Colonic mucosa (tissue), 4 donors: ENCODE results near the gene EPO. TPM values are rescaled to one million over a fixed set of nuclear protein-coding genes. Genes with fewer than 3 reads are reported as not detected.
"Not testable (repeated sequence)": the region's sequence is repeated elsewhere in the genome, so short reads cannot be mapped to it uniquely, and the experiment has no call there.

Experiments
- DNase-seq: peaks from one replicate; pipeline ENCODE4 v3.0.0-alpha.2; 2020
- H3K27ac ChIP-seq: fragments of 200-600 bp; one replicate; pipeline ENCODE4 v1.8.0; 2021
- H3K27me3 ChIP-seq: fragments of 200-600 bp; one replicate; pipeline ENCODE4 v1.8.0; 2021
- H3K36me3 ChIP-seq: fragments of 200-600 bp; one replicate; pipeline ENCODE4 v1.8.0; 2021
- H3K4me1 ChIP-seq: fragments of 200-600 bp; one replicate; pipeline ENCODE4 v1.8.0; 2021; ENCODE audit warnings: mild to moderate bottlenecking
- H3K4me3 ChIP-seq: fragments of 200-600 bp; one replicate; pipeline ENCODE4 v1.8.0; 2021
- H3K9ac ChIP-seq, 2 donors: one replicate each; pipeline ENCODE4 v1.7.0; 2013; ENCODE audit warnings: control low read depth in 2 of 2, low read depth in 2 of 2, low read length in 2 of 2
- H3K9me3 ChIP-seq: fragments of 200-600 bp; one replicate; pipeline ENCODE4 v1.8.0; 2021
- CTCF ChIP-seq: fragments of 200-600 bp; IDR thresholded peaks from one replicate; pipeline ENCODE4 v1.8.0; 2022; ENCODE audit warnings: antibody characterized with exemption, mild to moderate bottlenecking
- intact Hi-C: fragments of 100-400 bp; cut with DNase I; formaldehyde crosslinking; loops from one replicate; pipeline ENCODE4 v1.14.1; 2022
- total RNA-seq, 2 donors: library from RNA; stranded (reverse); fragmentation: NEBNext Ultra II Directional in 1 of 2; extraction: Animal tissue kit (Norgen Biotek cat#: 25700) in 1 of 2; gene quantifications; one replicate each; pipeline ENCODE4 v1.2.1, GENCODE V29; 2021
- donor health status: healthy.
- donor health status: DM: no; HTN: no; CAD: no.
- donor health status: DM: no; HTN: no; CAD: no.

The EPO gene
- total RNA-seq, 2 donors from 2014 or later, result not detected

- Histone ChIP-seq H3K27me3 (no peaks in the 10 kb centered on the region), H3K36me3 (peaks cover 4% of the 10 kb centered on the region), H3K9me3 (no peaks in the 10 kb centered on the region), H3K4me3 (peak overlapping the region; percentile 87), H3K27ac (no peak overlapping the region), H3K9ac (peak overlapping the region; percentile 66 to 78), H3K4me1 (peaks cover 19% of the 10 kb centered on the region)
- no peak for DNase-seq
- intact Hi-C loops, result loop anchor here (5.0 kb wide), 1 partner anchor 225 kb away; no protein-coding TSS in a partner anchor
- TF ChIP-seq CTCF, result no peak
These were observed 27.7 kb upstream of the EPO start for GRCh38 chr7:100692578-100692961.

DNA sequence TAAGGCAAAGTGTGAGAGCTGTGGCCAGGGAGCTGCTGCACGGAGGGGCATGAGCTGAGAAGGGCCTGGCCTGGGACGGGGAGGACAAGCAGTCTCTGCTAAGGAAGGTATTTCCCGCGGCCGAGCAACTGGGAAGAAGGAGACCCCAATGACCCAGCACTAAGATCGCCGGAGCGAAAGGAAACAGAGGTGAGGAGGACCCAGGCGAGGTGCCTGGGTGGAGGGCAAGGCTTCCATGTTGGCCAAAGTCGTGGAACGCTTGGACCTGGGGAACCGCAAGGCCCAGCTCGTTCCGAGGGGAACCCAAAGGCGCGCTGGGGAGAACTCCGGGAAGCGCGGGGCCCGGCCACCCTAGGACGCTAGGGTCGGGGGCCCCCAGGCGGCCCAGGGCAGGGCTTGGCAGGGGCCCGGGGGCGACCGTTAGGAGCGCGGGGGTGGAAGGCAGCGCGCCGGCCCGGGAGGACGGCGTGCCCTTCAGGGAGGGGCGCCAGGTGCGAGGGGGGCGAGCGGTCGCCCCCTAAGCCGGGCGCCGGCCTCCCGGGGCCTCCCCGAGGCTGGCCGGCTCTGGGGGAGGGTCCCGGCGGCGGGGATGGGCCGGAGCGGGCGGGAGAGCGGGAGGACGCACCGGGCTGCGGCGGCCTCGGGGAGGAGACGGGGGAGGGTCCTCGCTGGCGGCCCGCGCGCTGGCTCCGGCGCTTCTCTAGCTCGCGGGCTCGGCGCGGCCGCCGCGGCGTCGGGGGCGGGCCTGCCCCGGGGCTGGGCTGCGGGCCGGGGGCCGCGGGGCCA lies 26.8 kb upstream of the EPO start:
- peaks cover 19% of the 10 kb centered on the region for H3K4me1 ChIP-seq
- no peak for DNase-seq

GRCh38 chr7:100694098-100694745 lies 26.0 kb upstream of the EPO start, which contains the start of gene GIGYF1:
Gene GIGYF1 (minus strand): TSS chr7:100694250. CDS start chr7:100688238, 6,012 bp downstream.
- Histone ChIP-seq H3K9me3 (no peaks in the 10 kb centered on the region), H3K9ac (peak within 1 kb of the TSS; percentile 78 to 91), H3K4me3 (peak within 1 kb of the TSS; percentile 87), H3K36me3 (no peaks in the 10 kb centered on the region), H3K4me1 (peaks cover 19% of the 10 kb centered on the region), H3K27me3 (no peaks in the 10 kb centered on the region), H3K27ac (peak within 1 kb of the TSS; percentile 62)
- no peak for TF ChIP-seq CTCF
- peak; percentile 72 for DNase-seq
- intact Hi-C loops, result loop anchor here (5.0 kb wide), 1 partner anchor 227 kb away; no protein-coding TSS in a partner anchor

More for the DNA sequence above, 26.8 kb upstream of the EPO start:
- Histone ChIP-seq H3K4me3 (peak overlapping the region; percentile 87), H3K36me3 (no peaks in the 10 kb centered on the region), H3K27me3 (no peaks in the 10 kb centered on the region), H3K27ac (peak overlapping the region; percentile 62), H3K9ac (peak overlapping the region; percentile 78 to 91), H3K9me3 (no peaks in the 10 kb centered on the region)
- intact Hi-C loops, result loop anchor here (5.0 kb wide), 1 partner anchor 226 kb away; no protein-coding TSS in a partner anchor
- no peak for TF ChIP-seq CTCF

DNA sequence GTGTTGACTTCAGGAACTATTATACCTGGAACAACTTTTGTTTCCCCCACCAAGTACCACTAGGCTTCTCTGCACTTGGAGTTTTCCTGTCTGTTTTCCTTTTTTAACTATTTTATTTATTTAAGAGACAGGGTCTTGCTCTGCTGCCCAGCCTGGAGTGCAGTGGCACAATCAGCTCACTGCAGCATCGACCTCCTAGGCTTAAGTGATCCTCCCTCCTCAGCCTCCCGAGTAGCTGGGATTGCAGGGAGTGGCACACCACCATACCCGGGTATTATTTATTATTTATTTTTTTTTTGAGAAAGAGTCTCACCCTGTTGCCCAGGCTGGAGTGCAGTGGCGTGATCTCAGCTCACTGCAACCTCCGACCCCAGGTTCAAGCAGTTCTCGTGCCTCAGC lies 24.1 kb upstream of the EPO start:
- H3K4me3 ChIP-seq, result no peak overlapping the region
- H3K27me3 ChIP-seq, result no peaks in the 10 kb centered on the region
- no peaks in the 10 kb centered on the region for H3K36me3 ChIP-seq
- intact Hi-C loops, result no loop called here
- H3K27ac ChIP-seq, result no peak overlapping the region
- no peaks in the 10 kb centered on the region for H3K9me3 ChIP-seq
- H3K9ac ChIP-seq, result no peak overlapping the region
- peaks cover 19% of the 10 kb centered on the region for H3K4me1 ChIP-seq
- DNase-seq, result no peak
- no peak for TF ChIP-seq CTCF

- Histone ChIP-seq H3K27me3 (no peaks in the 10 kb centered on the region), H3K4me3 (no peak overlapping the region), H3K36me3 (no peaks in the 10 kb centered on the region), H3K27ac (no peak overlapping the region), H3K4me1 (no peaks in the 10 kb centered on the region), H3K9me3 (no peaks in the 10 kb centered on the region), H3K9ac (no peak overlapping the region)
- intact Hi-C loops, result no loop called here
- DNase-seq, result no peak
- no peak for TF ChIP-seq CTCF
These were observed 21.2 kb upstream of the EPO start for GRCh38 chr7:100699018-100699417.

- H3K4me3 ChIP-seq, DNase-seq, H3K27ac ChIP-seq, H3K9me3 ChIP-seq, H3K27me3 ChIP-seq, H3K9ac ChIP-seq, H3K4me1 ChIP-seq, intact Hi-C loops, H3K36me3 ChIP-seq: not testable (repeated sequence)
These were observed 19.2 kb upstream of the EPO start for GRCh38 chr7:100701089-100701488.
